Stimulated activated CD8-positive, alpha-beta memory T cell treated with anti-CD3 and anti-CD28 coated beads, Interleukin-2, amount 100 ng/mL, for 1 hour (primary cell): ENCODE results near the gene CPE.

Experiments
- DNase-seq, 2 donors: peaks; one replicate each; pipeline ENCODE4 v3.0.0-alpha.2; 2020; ENCODE audit warnings: low read depth in 2 of 2

CPE gene

GRCh38 chr4:165364452-165365080, 14.2 kb upstream of the CPE start:
- DNase-seq = no peak

GRCh38 chr4:165367040-165367439, 11.8 kb upstream of the CPE start:
- DNase-seq = no peak

- DNase-seq = no peak
Observed at GRCh38 chr4:165368114-165368513, 10.7 kb upstream of the CPE start.

GRCh38 chr4:165368567-165368966, 10.2 kb upstream of the CPE start:
- DNase-seq = no peak

- no peak for DNase-seq
Observed at GRCh38 chr4:165369522-165369921, 9.3 kb upstream of the CPE start.

GRCh38 chr4:165370530-165370929, 8.3 kb upstream of the CPE start:
- no peak for DNase-seq

GRCh38 chr4:165375465-165375864, 3.3 kb upstream of the CPE start:
- DNase-seq = no peak

GRCh38 chr4:165378398-165378744, 437 bp upstream of the CPE start:
- DNase-seq = no peak

GRCh38 chr4:165379678-165380064, 863 bp downstream of the CPE start:
- no peak for DNase-seq

GRCh38 chr4:165380805-165381204, 2.0 kb downstream of the CPE start:
- DNase-seq = no peak

- no peak for DNase-seq
Observed at GRCh38 chr4:165381821-165382373, 3.1 kb downstream of the CPE start.

GRCh38 chr4:165382640-165383039, 3.8 kb downstream of the CPE start:
- DNase-seq = no peak

GRCh38 chr4:165383591-165384073, 4.8 kb downstream of the CPE start:
- DNase-seq = no peak

- DNase-seq = no peak
Observed at GRCh38 chr4:165384186-165384585, 5.4 kb downstream of the CPE start.

- DNase-seq = no peak
Observed at GRCh38 chr4:165384598-165384997, 5.8 kb downstream of the CPE start.

GRCh38 chr4:165385126-165385525, 6.3 kb downstream of the CPE start:
- DNase-seq = no peak

GRCh38 chr4:165386328-165386727, 7.5 kb downstream of the CPE start:
- no peak for DNase-seq

- DNase-seq = no peak
Observed at GRCh38 chr4:165388756-165389155, 9.9 kb downstream of the CPE start.

GRCh38 chr4:165393051-165393450, 14.2 kb downstream of the CPE start:
- DNase-seq = no peak

GRCh38 chr4:165393704-165394103, 14.9 kb downstream of the CPE start:
- no peak for DNase-seq

GRCh38 chr4:165394275-165394674, 15.5 kb downstream of the CPE start:
- DNase-seq = no peak

GRCh38 chr4:165398570-165398969, 19.8 kb downstream of the CPE start:
- DNase-seq = no peak

GRCh38 chr4:165402375-165402774, 23.6 kb downstream of the CPE start:
- DNase-seq = no peak

- DNase-seq = no peak
Observed at GRCh38 chr4:165403048-165403447, 24.2 kb downstream of the CPE start.
